Testis (tissue), 3 donors: ENCODE data around the gene KIF11. TPM values are rescaled to one million over a fixed set of nuclear protein-coding genes. Genes with fewer than 3 reads are reported as not detected.

Experiments used
- DNase-seq: peaks from one replicate; pipeline ENCODE4 v3.0.0-alpha.2; 2019
- H3K27ac ChIP-seq, 2 donors: fragments of 200-600 bp; sonication (generic); one replicate each; pipeline ENCODE4 v1.5.1; 2019
- H3K27me3 ChIP-seq: fragments of 200-600 bp; sonication (generic); one replicate; pipeline ENCODE4 v1.5.1; 2019
- H3K36me3 ChIP-seq: fragments of 200-600 bp; sonication (generic); one replicate; pipeline ENCODE4 v1.5.1; 2017; ENCODE audit warnings: low read depth; ENCODE audit errors: missing control alignments
- H3K4me1 ChIP-seq: fragments of 200-600 bp; sonication (generic); one replicate; pipeline ENCODE4 v1.5.1; 2019
- H3K4me3 ChIP-seq, 2 donors: fragments of 200-600 bp; sonication (generic); one replicate each; pipeline ENCODE4 v1.5.1; 2017 to 2019
- H3K9me3 ChIP-seq: fragments of 200-600 bp; sonication (generic); one replicate; pipeline ENCODE4 v1.5.1; 2017
- CTCF ChIP-seq, 3 experiments: fragments of 450-650 bp in 2 of 3; fragments of 200-600 bp in 1 of 3; sonication (generic) in 1 of 3; IDR thresholded peaks; one replicate each; pipeline ENCODE4 v1.5.1; 2016 to 2019; ENCODE audit warnings: antibody characterized with exemption in 3 of 3, mild to moderate bottlenecking in 2 of 3, moderate library complexity in 1 of 3
- POLR2A ChIP-seq: fragments of 450-650 bp; IDR thresholded peaks from one replicate; pipeline ENCODE4 v1.6.1; 2017; ENCODE audit warnings: antibody characterized with exemption, mild to moderate bottlenecking, moderate library complexity
- WGBS, 2 donors: methylation state at CpG; one replicate each; pipeline ENCODE4 v1.1.5; 2018; 5-methylcytosine and 5-hydroxymethylcytosine counted together
- intact Hi-C: fragments of 100-400 bp; cut with DNase I; formaldehyde crosslinking; loops from one replicate; pipeline ENCODE4 v1.15.1; 2023; ENCODE audit warnings: low total_unique reads
- polyA plus RNA-seq: library from polyadenylated mRNA; stranded (reverse); fragments of 350-450 nt; fragmentation: Illumina TruSeq; extraction: RNeasy Lipid Tissue Mini Kit (QIAGEN cat#74804); gene quantifications from one replicate; pipeline ENCODE4 v1.2.3, GENCODE V29; 2014; ENCODE audit warnings: low read depth, low replicate concordance; ENCODE audit not compliant: insufficient read depth
- total RNA-seq, 2 donors: library from RNA; depleted of rRNA; stranded (reverse); fragments of >200 nt; gene quantifications; one replicate each; pipeline ENCODE4 v1.2.3, GENCODE V29; 2016

The KIF11 gene
- total and polyA plus RNA-seq, 3 donors from 2014 or later, result 11.5 to 14.6 (median 13.6) TPM

- Histone ChIP-seq H3K4me1 (no peaks in the 10 kb centered on the region), H3K27me3 (no peaks in the 10 kb centered on the region), H3K4me3 (peak within 1 kb of the TSS; percentile 59 to 67), H3K36me3 (no peaks in the 10 kb centered on the region), H3K27ac (peak within 1 kb of the TSS in 1 of 2 donors; percentile 70), H3K9me3 (no peaks in the 10 kb centered on the region)
- TF ChIP-seq CTCF (IDR thresholded peaks at IDR 0.05), result no peak
- TF ChIP-seq POLR2A, result no peak
- intact Hi-C loops, result no loop called here
- DNase-seq, result peak; percentile 47
- 0 to 10% methylated on average over 2 to 21 of the region's 79 CpGs for WGBS, 2 donors
Measured at GRCh38 chr10:92689663-92690210, 96.8 kb downstream of the KIF11 start, which contains the start of gene HHEX. Gene HHEX (plus strand): TSS chr10:92689955. CDS start chr10:92689987, 32 bp downstream.

GRCh38 chr10:92690211-92690914, 97.4 kb downstream of the KIF11 start:
- WGBS, 2 donors, result 3 to 10% methylated on average over 2 to 73 of the region's 73 CpGs
- DNase-seq, result peak; percentile 31
- Histone ChIP-seq H3K4me3 (peak overlapping the region; percentile 59 to 65), H3K4me1 (no peaks in the 10 kb centered on the region), H3K27me3 (no peaks in the 10 kb centered on the region), H3K36me3 (no peaks in the 10 kb centered on the region), H3K27ac (peak overlapping the region in 1 of 2 donors; percentile 70), H3K9me3 (no peaks in the 10 kb centered on the region)
- no peak for TF ChIP-seq POLR2A
- TF ChIP-seq CTCF (IDR thresholded peaks at IDR 0.05), result no peak
- intact Hi-C loops, result no loop called here

DNA sequence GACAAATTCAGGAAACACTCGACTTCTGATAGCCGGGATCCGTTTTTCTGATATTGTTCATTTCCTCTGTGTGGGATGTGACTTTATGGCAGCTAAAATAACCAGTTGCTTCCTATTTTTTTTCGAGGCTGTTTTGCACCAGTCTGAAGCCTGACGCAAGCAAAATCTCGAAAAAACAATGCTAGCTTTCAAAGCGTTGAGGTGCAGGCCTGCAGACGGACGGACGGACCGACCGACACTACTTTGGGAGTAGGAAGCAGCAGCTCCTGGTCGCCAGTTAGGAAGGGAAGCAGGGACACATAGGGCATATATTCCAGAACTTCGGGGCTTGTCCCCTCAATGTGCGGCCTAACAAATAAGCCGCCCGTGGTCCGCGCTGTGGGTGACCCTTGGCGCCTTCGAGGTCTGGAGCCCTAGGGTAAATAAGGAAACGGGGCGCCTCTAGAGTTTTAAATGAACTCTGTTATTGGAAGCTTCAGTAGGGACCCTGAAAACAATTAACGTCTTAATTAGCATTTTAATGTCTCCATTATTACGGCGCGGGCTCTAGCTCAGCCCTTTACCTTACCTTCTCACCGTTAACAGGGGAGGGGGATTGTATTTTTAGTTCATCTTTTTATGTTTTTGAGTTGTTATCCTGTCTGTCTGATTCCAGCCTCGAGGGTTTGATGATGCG, 98.1 kb downstream of the KIF11 start:
- WGBS, 2 donors, result 14 to 27% methylated on average over 23 to 30 of the region's 30 CpGs
- intact Hi-C loops, result no loop called here
- peak; percentile 16 for DNase-seq
- Histone ChIP-seq H3K4me3 (peak overlapping the region; percentile 59 to 65), H3K27me3 (no peaks in the 10 kb centered on the region), H3K4me1 (no peaks in the 10 kb centered on the region), H3K9me3 (no peaks in the 10 kb centered on the region), H3K36me3 (no peaks in the 10 kb centered on the region), H3K27ac (peak overlapping the region; percentile 29 to 70)
- no peak for TF ChIP-seq POLR2A
- no peak for TF ChIP-seq CTCF (IDR thresholded peaks at IDR 0.05)

DNA sequence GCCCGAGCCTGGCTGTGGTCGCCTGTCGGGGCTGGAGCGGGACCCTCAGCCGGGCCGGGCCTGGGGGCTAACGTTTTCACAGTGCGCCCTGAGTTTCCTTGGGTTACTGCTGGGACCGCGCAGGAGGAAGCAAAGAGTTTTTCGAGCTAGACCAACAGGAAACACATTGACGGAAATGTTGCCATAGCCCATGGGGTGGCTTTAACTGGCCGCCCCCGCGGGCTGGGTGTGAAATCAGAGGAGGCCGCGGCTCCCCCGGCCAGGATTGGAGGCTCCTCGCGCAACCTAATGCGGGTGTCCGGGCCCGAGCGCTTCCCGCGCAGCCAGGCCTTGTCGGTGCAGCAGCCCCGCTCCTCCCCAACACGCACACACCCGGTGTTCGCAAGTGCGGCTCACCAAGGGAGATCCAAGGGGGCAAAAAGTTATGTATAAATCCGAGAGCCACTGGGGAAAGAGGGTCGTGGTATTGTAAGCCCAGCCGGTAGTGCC, 98.7 kb downstream of the KIF11 start:
- intact Hi-C loops, result no loop called here
- Histone ChIP-seq H3K36me3 (no peaks in the 10 kb centered on the region), H3K9me3 (no peaks in the 10 kb centered on the region), H3K4me3 (peak overlapping the region; percentile 13 to 65), H3K4me1 (no peaks in the 10 kb centered on the region), H3K27ac (peak overlapping the region; percentile 29 to 70), H3K27me3 (no peaks in the 10 kb centered on the region)
- DNase-seq, result peak; percentile 20
- WGBS, 2 donors, result 33 to 36% methylated on average over 8 to 35 of the region's 35 CpGs
- TF ChIP-seq POLR2A (no peak), CTCF (IDR thresholded peaks at IDR 0.05) (no peak)
